Measurements from ENCODE around the gene GAS6.

GAS6 gene

DNA sequence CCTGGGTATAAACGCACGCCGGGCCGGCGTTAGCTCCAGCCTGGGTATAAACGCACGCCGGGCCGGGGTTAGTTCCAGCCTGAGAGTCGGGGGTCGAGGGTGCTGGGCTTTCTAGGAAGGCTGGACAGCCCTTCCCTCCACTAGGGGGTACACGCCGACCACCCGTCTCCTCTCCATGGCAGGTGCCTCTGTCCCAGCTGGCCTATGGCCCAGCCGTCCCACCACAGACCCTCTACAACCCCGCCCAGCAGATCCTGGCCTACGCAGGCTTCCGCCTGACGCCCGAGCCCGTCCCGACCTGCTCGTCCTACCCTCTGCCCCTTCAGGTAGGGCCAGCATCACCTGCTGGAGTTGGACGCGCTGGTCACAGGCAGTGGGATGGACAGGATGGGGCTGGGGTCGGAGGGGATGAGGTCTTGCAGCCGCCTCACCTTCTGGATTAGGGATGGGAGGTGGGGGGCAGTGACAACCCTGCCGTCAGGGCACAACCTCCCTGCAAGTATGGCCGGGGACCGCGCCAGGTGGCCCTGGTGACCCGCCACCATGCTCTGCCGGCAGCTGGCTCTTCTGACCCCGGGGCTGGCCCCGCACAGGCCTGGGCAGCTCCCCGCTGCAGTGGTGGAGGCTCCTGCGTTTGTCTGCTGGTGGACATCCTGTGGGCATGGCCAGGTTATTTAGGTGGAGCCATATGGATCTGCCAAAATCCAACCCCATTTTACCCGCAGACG, 59.0 kb downstream of the GAS6 start:
- Histone ChIP-seq H3F3A (ENCODE audit: insufficient read depth) (no peaks in the 10 kb centered on the region), H2AFZ (ENCODE audit: low read depth, low read length, severe bottlenecking) (no peak overlapping the region), H3K9ac (ENCODE audit: low read length) (no peak overlapping the region), H3K9me2 (replicated peaks; ENCODE audit: insufficient read depth, low read length) (no peaks in the 10 kb centered on the region), H3K79me2 (ENCODE audit: insufficient read depth, low read length) (no peaks in the 10 kb centered on the region), H3K36me3 (ENCODE audit: low read length) (no peaks in the 10 kb centered on the region), H3K4me2 (ENCODE audit: low read depth, low read length, poor library complexity, severe bottlenecking) (no peak overlapping the region), H4K20me1 (ENCODE audit: low read depth, low read length) (no peaks in the 10 kb centered on the region), H3K9me3 (ENCODE audit: insufficient read depth, low read length) (peaks cover 12% of the 10 kb centered on the region; the same call in 1 of the 2 replicates), H3K4me3 (ENCODE audit: insufficient read depth, low read length, poor library complexity, severe bottlenecking) (no peak overlapping the region), H3K27ac (ENCODE audit: low read depth, low read length) (no peak overlapping the region), H3K27me3 (ENCODE audit: low read length) (no peaks in the 10 kb centered on the region)
- no peak for TF ChIP-seq EZH2phosphoT487 (conservative IDR thresholded peaks at IDR 0.05; ENCODE audit: low read length)
- TF ChIP-seq, protein P1, sequence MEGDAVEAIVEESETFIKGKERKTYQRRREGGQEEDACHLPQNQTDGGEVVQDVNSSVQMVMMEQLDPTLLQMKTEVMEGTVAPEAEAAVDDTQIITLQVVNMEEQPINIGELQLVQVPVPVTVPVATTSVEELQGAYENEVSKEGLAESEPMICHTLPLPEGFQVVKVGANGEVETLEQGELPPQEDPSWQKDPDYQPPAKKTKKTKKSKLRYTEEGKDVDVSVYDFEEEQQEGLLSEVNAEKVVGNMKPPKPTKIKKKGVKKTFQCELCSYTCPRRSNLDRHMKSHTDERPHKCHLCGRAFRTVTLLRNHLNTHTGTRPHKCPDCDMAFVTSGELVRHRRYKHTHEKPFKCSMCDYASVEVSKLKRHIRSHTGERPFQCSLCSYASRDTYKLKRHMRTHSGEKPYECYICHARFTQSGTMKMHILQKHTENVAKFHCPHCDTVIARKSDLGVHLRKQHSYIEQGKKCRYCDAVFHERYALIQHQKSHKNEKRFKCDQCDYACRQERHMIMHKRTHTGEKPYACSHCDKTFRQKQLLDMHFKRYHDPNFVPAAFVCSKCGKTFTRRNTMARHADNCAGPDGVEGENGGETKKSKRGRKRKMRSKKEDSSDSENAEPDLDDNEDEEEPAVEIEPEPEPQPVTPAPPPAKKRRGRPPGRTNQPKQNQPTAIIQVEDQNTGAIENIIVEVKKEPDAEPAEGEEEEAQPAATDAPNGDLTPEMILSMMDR (IDR thresholded peaks at IDR 0.05; ENCODE audit: insufficient read depth, low read length, poor library complexity, severe bottlenecking) = no peak

DNA sequence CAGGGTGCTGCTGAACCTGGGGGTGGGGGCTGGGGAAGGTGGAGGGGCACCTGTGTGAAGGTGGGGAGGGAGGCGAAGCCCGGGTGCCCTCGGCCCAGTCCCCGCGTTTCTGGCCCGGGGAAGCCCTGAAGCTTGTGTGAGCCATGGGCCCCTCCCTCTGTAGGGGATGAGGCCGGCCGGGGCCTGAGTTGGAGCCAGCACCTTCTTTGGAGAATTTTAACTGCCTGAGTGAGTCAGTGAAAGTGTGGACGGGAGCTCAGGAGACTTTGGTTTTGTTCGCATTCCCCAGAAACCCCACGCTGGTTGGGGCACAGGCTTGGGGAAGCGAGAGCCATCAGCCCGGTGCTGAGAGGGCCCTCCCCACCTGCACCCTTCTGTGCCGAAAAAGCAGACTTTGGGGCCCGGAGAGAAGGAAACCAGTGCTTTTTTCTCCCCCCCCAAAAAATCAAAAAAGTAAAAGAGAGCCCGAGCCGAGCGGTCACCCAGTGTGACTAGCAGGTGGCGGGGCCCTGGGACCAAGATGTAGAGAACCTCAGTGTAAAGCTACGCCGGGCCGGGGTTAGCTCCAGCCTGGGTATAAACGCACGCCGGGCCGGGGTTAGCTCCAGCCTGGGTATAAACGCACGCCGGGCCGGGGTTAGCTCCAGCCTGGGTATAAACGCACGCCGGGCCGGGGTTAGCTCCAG, 59.7 kb downstream of the GAS6 start:
- peaks cover 12% of the 10 kb centered on the region; the same call in 1 of the 2 replicates for H3K9me3 ChIP-seq (ENCODE audit: insufficient read depth, low read length)
- H3K36me3 ChIP-seq (ENCODE audit: low read length) = no peaks in the 10 kb centered on the region
- no peak overlapping the region for H3K4me2 ChIP-seq (ENCODE audit: low read depth, low read length, poor library complexity, severe bottlenecking)
- no peaks in the 10 kb centered on the region for H3K79me2 ChIP-seq (ENCODE audit: insufficient read depth, low read length)
- no peaks in the 10 kb centered on the region for H3F3A ChIP-seq (ENCODE audit: insufficient read depth)
- TF ChIP-seq, protein P1 (IDR thresholded peaks at IDR 0.05; ENCODE audit: insufficient read depth, low read length, poor library complexity, severe bottlenecking) = no peak
- TF ChIP-seq EZH2phosphoT487 (conservative IDR thresholded peaks at IDR 0.05; ENCODE audit: low read length) = no peak
- H4K20me1 ChIP-seq (ENCODE audit: low read depth, low read length) = no peaks in the 10 kb centered on the region
- H3K9ac ChIP-seq (ENCODE audit: low read length) = no peak overlapping the region
- H3K27me3 ChIP-seq (ENCODE audit: low read length) = no peaks in the 10 kb centered on the region
- no peak overlapping the region for H3K4me3 ChIP-seq (ENCODE audit: insufficient read depth, low read length, poor library complexity, severe bottlenecking)
- no peak overlapping the region for H3K27ac ChIP-seq (ENCODE audit: low read depth, low read length)
- H3K9me2 ChIP-seq (replicated peaks; ENCODE audit: insufficient read depth, low read length) = no peaks in the 10 kb centered on the region
- no peak overlapping the region for H2AFZ ChIP-seq (ENCODE audit: low read depth, low read length, severe bottlenecking)

DNA sequence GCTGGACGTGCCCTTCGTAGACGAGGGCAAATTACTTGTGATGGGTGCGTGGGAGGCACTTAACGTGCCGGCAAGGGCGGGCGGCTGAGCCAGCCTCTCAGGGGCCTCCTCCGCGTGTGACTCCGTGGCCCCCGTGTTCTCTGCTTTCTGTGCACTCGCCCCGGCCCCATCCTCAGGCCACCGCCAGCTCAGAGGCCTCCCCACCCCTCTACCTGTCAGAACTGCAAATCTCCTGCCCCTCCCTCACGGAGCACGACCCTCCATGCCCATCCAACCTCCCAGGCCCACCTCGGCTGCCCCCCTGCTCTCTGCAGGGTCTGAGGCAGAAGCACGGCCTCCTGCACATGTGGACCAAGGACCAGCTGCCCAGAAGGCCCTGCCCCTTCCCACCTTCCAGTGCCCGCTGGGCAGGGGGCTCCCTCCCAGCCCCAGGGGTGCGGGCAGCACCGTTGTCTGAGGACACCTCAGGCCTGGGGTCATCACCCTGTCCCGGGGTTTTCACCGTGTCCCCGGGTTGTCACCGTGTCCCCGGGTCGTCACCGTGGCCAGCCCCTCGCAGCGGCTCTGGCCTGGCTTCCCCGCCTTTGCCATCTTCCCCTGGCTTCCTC, 60.4 kb downstream of the GAS6 start:
- Histone ChIP-seq H4K20me1 (ENCODE audit: low read depth, low read length) (no peaks in the 10 kb centered on the region), H3K79me2 (ENCODE audit: insufficient read depth, low read length) (no peaks in the 10 kb centered on the region), H3K9ac (ENCODE audit: low read length) (no peak overlapping the region), H2AFZ (ENCODE audit: low read depth, low read length, severe bottlenecking) (no peak overlapping the region), H3K4me3 (ENCODE audit: insufficient read depth, low read length, poor library complexity, severe bottlenecking) (no peak overlapping the region), H3K27me3 (ENCODE audit: low read length) (no peaks in the 10 kb centered on the region), H3K9me2 (replicated peaks; ENCODE audit: insufficient read depth, low read length) (no peaks in the 10 kb centered on the region), H3K9me3 (ENCODE audit: insufficient read depth, low read length) (peaks cover 9% of the 10 kb centered on the region; the same call in 1 of the 2 replicates), H3K4me2 (ENCODE audit: low read depth, low read length, poor library complexity, severe bottlenecking) (no peak overlapping the region), H3K36me3 (ENCODE audit: low read length) (no peaks in the 10 kb centered on the region), H3K27ac (ENCODE audit: low read depth, low read length) (no peak overlapping the region), H3F3A (ENCODE audit: insufficient read depth) (no peaks in the 10 kb centered on the region)
- TF ChIP-seq, protein P1 (IDR thresholded peaks at IDR 0.05; ENCODE audit: insufficient read depth, low read length, poor library complexity, severe bottlenecking) = no peak
- TF ChIP-seq EZH2phosphoT487 (conservative IDR thresholded peaks at IDR 0.05; ENCODE audit: low read length) = no peak

Measured in SU-DHL-6 (cell line).